HL-60 (cell line): ENCODE data around the gene PRLR.

Source experiments
- GABPA ChIP-seq: IDR thresholded peaks from 2 replicates; pipeline ENCODE4 v1.6.1; 2012; ENCODE audit warnings: low read depth
- POLR2AphosphoS5 ChIP-seq: IDR thresholded peaks from 2 replicates; pipeline ENCODE4 v1.6.1; 2012; ENCODE audit warnings: low read depth
- REST ChIP-seq: IDR thresholded peaks from 2 replicates; pipeline ENCODE4 v1.6.1; 2012; ENCODE audit warnings: low read depth; ENCODE audit not compliant: insufficient replicate concordance
- TF ChIP-seq, protein P1 (sequence below): IDR thresholded peaks from one replicate; pipeline ENCODE4 v1.5.1; 2011; ENCODE audit warnings: low read length, control low read depth, inconsistent platforms; ENCODE audit not compliant: insufficient read depth

- TF ChIP-seq, protein P1, sequence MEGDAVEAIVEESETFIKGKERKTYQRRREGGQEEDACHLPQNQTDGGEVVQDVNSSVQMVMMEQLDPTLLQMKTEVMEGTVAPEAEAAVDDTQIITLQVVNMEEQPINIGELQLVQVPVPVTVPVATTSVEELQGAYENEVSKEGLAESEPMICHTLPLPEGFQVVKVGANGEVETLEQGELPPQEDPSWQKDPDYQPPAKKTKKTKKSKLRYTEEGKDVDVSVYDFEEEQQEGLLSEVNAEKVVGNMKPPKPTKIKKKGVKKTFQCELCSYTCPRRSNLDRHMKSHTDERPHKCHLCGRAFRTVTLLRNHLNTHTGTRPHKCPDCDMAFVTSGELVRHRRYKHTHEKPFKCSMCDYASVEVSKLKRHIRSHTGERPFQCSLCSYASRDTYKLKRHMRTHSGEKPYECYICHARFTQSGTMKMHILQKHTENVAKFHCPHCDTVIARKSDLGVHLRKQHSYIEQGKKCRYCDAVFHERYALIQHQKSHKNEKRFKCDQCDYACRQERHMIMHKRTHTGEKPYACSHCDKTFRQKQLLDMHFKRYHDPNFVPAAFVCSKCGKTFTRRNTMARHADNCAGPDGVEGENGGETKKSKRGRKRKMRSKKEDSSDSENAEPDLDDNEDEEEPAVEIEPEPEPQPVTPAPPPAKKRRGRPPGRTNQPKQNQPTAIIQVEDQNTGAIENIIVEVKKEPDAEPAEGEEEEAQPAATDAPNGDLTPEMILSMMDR, result no peak
- no peak for TF ChIP-seq REST
- no peak for TF ChIP-seq GABPA
- TF ChIP-seq POLR2AphosphoS5, result no peak
These were observed 7.5 kb upstream of the PRLR start for GRCh38 chr5:35237580-35238376.
